Body of pancreas (tissue), 4 donors: ENCODE results near the gene CTTNBP2NL. TPM values are rescaled to one million over a fixed set of nuclear protein-coding genes. Genes with fewer than 3 reads are reported as not detected.

ENCODE experiments used
- ATAC-seq: fragments of 150-250 bp; one replicate; pipeline ENCODE4 v1.9.1; 2016
- DNase-seq, 4 donors: peaks; one replicate each; pipeline ENCODE4 v3.0.0-alpha.2; 2019
- H3K27ac ChIP-seq, 4 donors: fragments of 200-600 bp; sonication (generic); 1 replicate in 3 of 4; 2 replicates in 1 of 4; pipeline versions ENCODE4 v1.5.1 to v1.6.1; 2016 to 2019; ENCODE audit warnings: mild to moderate bottlenecking in 1 of 4, mixed read lengths in 1 of 4, moderate library complexity in 1 of 4
- H3K27me3 ChIP-seq, 2 donors: fragments of 200-600 bp; sonication (generic); one replicate each; pipeline ENCODE4 v1.6.0; 2016; ENCODE audit warnings: mild to moderate bottlenecking in 1 of 2
- H3K36me3 ChIP-seq, 2 donors: fragments of 200-600 bp; sonication (generic); replicated peaks in 1 of 2; 2 replicates each; pipeline ENCODE4 v1.5.1; 2016; ENCODE audit warnings: low read depth in 2 of 2; ENCODE audit not compliant: insufficient read depth in 1 of 2
- H3K4me1 ChIP-seq: fragments of 200-600 bp; sonication (generic); one replicate; pipeline ENCODE4 v1.6.0; 2016
- H3K4me3 ChIP-seq, 2 donors: fragments of 200-600 bp; sonication (generic); 1 replicate in 1 of 2; 2 replicates in 1 of 2; pipeline ENCODE4 v1.5.1; 2016 to 2019
- H3K9me3 ChIP-seq, 3 donors: fragments of 200-600 bp; sonication (generic); 1 replicate in 2 of 3; 2 replicates in 1 of 3; pipeline ENCODE4 v1.5.1; 2016
- POLR2A ChIP-seq, 3 donors: fragments of 450-650 bp; IDR thresholded peaks; one replicate each; pipeline ENCODE4 v1.6.1; 2016; ENCODE audit warnings: antibody characterized with exemption in 3 of 3, mild to moderate bottlenecking in 2 of 3
- WGBS, 2 donors: methylation state at CpG; one replicate each; pipeline ENCODE4 v1.1.5; 2017; 5-methylcytosine and 5-hydroxymethylcytosine counted together
- intact Hi-C: fragments of 100-400 bp; cut with DNase I; formaldehyde crosslinking; loops from one replicate; pipeline ENCODE4 v1.15.1; 2023
- total RNA-seq, 2 donors: library from RNA; depleted of rRNA; stranded (reverse); fragments of >200 nt; gene quantifications; one replicate each; pipeline ENCODE4 v1.1.0, GENCODE V29; 2016
- TF ChIP-seq, protein P1 (sequence below), 7 experiments: fragments of 450-650 bp in 4 of 7; fragments of 200-600 bp in 3 of 7; sonication (generic) in 3 of 7; IDR thresholded peaks; one replicate each; pipeline ENCODE4 v1.5.1; 2016 to 2019; ENCODE audit warnings: antibody characterized with exemption in 7 of 7

The CTTNBP2NL gene
- total RNA-seq, 2 donors from 2014 or later = 8.6 to 15.2 TPM

DNA sequence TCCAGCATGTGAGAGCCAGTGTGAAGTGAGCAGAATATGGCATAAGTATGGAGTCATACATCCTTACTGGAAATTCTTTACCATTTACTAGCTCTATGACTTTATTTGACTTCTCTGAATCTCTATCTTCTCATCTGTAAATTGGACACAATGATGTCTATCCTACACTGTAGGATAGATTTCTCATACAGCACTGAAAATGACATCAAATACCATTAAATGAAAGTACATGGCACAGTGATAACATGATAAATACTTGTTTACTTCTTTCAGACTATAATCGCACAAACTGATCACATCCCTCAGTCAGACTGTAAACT is 1.3 kb upstream of the CTTNBP2NL start:
- WGBS, 2 donors = 17 to 50% methylated on average over 1 of the region's 1 CpG
- no peaks in the 10 kb centered on the region for H3K27me3 ChIP-seq
- H3K27ac ChIP-seq = peak overlapping the region; percentile 23 to 93 (median 64)
- intact Hi-C loops = loop anchor here (5.0 kb wide), 1 partner anchor 73 kb away; no protein-coding TSS in a partner anchor
- no peak overlapping the region for H3K4me3 ChIP-seq
- no peaks in the 10 kb centered on the region for H3K9me3 ChIP-seq
- H3K36me3 ChIP-seq = no peaks in the 10 kb centered on the region
- TF ChIP-seq, protein P1, sequence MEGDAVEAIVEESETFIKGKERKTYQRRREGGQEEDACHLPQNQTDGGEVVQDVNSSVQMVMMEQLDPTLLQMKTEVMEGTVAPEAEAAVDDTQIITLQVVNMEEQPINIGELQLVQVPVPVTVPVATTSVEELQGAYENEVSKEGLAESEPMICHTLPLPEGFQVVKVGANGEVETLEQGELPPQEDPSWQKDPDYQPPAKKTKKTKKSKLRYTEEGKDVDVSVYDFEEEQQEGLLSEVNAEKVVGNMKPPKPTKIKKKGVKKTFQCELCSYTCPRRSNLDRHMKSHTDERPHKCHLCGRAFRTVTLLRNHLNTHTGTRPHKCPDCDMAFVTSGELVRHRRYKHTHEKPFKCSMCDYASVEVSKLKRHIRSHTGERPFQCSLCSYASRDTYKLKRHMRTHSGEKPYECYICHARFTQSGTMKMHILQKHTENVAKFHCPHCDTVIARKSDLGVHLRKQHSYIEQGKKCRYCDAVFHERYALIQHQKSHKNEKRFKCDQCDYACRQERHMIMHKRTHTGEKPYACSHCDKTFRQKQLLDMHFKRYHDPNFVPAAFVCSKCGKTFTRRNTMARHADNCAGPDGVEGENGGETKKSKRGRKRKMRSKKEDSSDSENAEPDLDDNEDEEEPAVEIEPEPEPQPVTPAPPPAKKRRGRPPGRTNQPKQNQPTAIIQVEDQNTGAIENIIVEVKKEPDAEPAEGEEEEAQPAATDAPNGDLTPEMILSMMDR (IDR thresholded peaks at IDR 0.05) = no peak
- no peak for TF ChIP-seq POLR2A (IDR thresholded peaks at IDR 0.05)
- no peak for DNase-seq
- H3K4me1 ChIP-seq = peaks cover 51% of the 10 kb centered on the region
- ATAC-seq = no peak

DNA sequence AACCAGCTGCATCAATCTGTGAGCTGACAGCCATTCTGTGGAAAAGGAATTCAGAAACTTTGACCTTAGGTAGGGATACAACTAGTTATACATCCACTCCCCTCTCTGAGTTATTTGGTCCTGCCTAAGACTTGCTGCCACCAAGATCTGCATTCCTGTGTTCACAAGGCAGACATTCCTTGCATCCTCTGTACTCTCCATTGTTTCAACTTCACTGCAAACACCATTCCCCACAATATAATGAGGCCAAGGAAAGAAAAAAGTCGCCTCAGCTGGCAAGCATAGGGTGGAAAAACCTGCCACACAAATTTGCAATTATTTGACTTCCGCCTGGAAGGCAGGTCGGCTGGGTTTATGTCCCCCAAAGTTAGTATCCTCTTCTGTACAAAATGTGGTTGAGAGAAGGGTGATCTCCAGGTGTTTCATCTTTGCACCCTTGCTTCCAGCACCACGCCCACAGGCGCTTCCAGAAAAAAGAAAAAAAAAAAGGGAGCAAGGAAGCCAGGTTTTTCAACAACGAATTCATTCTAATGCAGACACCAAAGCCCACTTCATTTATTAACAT is 676 bp upstream of the CTTNBP2NL start:
- 14 to 18% methylated on average over 6 of the region's 6 CpGs for WGBS, 2 donors
- H3K27me3 ChIP-seq = no peaks in the 10 kb centered on the region
- H3K4me3 ChIP-seq = peak overlapping the region in 1 of 2 donors; percentile 94
- intact Hi-C loops = no loop called here
- ATAC-seq (no peak), DNase-seq (no peak)
- no peak for TF ChIP-seq POLR2A (IDR thresholded peaks at IDR 0.05)
- TF ChIP-seq, protein P1 (IDR thresholded peaks at IDR 0.05) = no peak
- H3K4me1 ChIP-seq = peaks cover 57% of the 10 kb centered on the region
- peak overlapping the region; percentile 75 to 93 (median 86) for H3K27ac ChIP-seq
- no peaks in the 10 kb centered on the region for H3K9me3 ChIP-seq
- no peaks in the 10 kb centered on the region for H3K36me3 ChIP-seq

DNA sequence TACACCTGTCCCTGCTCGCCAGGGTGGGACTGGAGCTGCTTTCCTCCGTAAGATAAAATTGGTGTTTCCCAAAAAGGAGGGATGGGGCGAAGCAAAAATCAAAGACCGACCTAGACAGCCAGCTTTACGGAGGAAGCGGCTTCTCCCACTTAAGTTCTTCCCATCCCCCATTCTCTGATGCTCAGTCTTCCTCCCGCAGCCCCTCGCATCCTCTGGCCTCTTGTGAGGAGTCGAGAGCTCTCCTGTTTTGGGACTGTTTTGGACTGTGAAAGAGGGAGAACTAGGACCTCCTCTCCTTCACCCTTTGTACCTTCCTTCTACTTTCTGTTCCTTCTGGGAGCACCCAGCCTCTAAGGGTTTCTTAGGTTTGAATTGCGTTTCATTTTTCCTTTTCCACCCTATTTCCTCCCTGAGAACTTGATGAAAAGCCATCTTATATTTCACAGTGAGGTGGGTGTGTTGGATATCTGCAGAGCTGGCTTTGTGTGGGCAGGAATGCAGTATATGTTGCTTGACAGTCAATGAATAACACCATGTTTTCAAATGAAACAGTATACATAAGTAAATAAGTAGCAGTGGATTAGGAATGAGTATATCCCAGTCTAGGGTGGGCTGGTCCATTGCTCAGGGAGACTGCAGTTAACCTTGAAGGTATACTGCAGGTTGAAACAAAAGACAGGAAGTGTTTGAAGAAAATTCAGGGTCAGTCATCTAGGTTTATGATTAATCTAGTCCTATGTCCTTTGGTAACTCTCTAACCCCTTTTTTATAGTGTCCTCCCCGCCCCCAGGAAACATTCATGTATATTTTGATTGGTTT is 848 bp downstream of the CTTNBP2NL start:
- Histone ChIP-seq H3K36me3 (no peaks in the 10 kb centered on the region), H3K27ac (peak overlapping the region; percentile 66 to 93 (median 83)), H3K4me1 (peaks cover 58% of the 10 kb centered on the region), H3K9me3 (no peaks in the 10 kb centered on the region), H3K27me3 (no peaks in the 10 kb centered on the region), H3K4me3 (peak overlapping the region; percentile 28 to 94)
- DNase-seq (no peak), ATAC-seq (no peak)
- WGBS, 2 donors = 1% methylated on average over 11 of the region's 11 CpGs
- TF ChIP-seq, protein P1 (IDR thresholded peaks at IDR 0.05) = no peak
- TF ChIP-seq POLR2A (IDR thresholded peaks at IDR 0.05) = no peak
- intact Hi-C loops = no loop called here

DNA sequence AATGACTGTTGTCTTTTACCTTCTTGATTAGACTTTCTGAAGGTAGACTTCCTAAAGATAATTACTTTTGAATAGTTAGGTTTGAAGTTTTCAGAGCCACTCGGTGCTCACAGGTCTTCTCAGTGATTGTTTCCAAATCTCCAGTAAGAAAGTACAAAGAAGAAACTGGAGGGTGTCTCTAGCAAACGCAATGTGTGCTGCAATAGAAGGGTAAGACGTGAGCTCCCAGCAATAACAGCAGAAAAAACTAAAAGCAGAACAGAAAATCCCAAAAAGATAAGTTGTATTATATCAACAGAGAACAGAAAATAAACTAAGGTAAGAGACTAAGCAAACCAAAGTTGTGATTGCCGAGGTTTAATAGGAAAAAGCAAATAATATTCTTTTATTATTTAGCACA is 1.8 kb downstream of the CTTNBP2NL start:
- DNase-seq (no peak), ATAC-seq (no peak)
- WGBS, 2 donors = 16 to 17% methylated on average over 4 of the region's 4 CpGs
- no peak for TF ChIP-seq POLR2A (IDR thresholded peaks at IDR 0.05)
- TF ChIP-seq, protein P1 (IDR thresholded peaks at IDR 0.05) = no peak
- peaks cover 53% of the 10 kb centered on the region for H3K4me1 ChIP-seq
- intact Hi-C loops = no loop called here
- H3K36me3 ChIP-seq = no peaks in the 10 kb centered on the region
- H3K4me3 ChIP-seq = no peak overlapping the region
- H3K27ac ChIP-seq = no peak overlapping the region
- no peaks in the 10 kb centered on the region for H3K9me3 ChIP-seq
- H3K27me3 ChIP-seq = no peaks in the 10 kb centered on the region
